Body of pancreas (tissue), 4 donors: Measurements from ENCODE around the gene ZNF365.

Source experiments
- CTCF ChIP-seq, 7 experiments: fragments of 450-650 bp in 4 of 7; fragments of 200-600 bp in 3 of 7; sonication (generic) in 3 of 7; IDR thresholded peaks; one replicate each; pipeline ENCODE4 v1.5.1; 2016 to 2019; ENCODE audit warnings: antibody characterized with exemption in 7 of 7
- POLR2A ChIP-seq, 3 donors: fragments of 450-650 bp; IDR thresholded peaks; one replicate each; pipeline ENCODE4 v1.6.1; 2016; ENCODE audit warnings: antibody characterized with exemption in 3 of 3, mild to moderate bottlenecking in 2 of 3

GRCh38 chr10:62374862-62375710 is 917 bp downstream of the ZNF365 start:
- TF ChIP-seq CTCF (IDR thresholded peaks at IDR 0.05) (no peak), POLR2A (IDR thresholded peaks at IDR 0.05) (no peak)
